ENCODE data around the gene ITGAV. TPM values are rescaled to one million over a fixed set of nuclear protein-coding genes. Genes with fewer than 3 reads are reported as not detected.
A peak's percentile ranks its signal among the peaks of the same experiment; 100 is the strongest.

Gene ITGAV
- total and polyA plus RNA-seq, 2 donors (not counting 3 experiments of a cell fraction or from before 2014, with no cell fraction given), result 61.8 to 131 TPM

- no TSS peak for BruUV-seq (replicated peaks)
- Histone ChIP-seq H3K4me3 (replicated peaks in 1 of 3; ENCODE audit: insufficient read depth in 1 of 3, low read depth in 1 of 3, low read length in 3 of 3) (no peak overlapping the region), H3K4me2 (ENCODE audit: insufficient read depth, low read length) (peak overlapping the region; percentile 64), H3K4me1 (ENCODE audit: control insufficient read depth, extremely low read depth, insufficient read depth, low read length) (peaks cover 17% of the 10 kb centered on the region), H2AFZ (ENCODE audit: low read depth, low read length) (peak overlapping the region; percentile 88), H3K9me3 (replicated peaks; ENCODE audit: control insufficient read depth, insufficient read depth, low read length) (no peaks in the 10 kb centered on the region), H3K36me3 (ENCODE audit: control insufficient read depth in 2 of 2, extremely low read depth in 1 of 2, insufficient read depth in 2 of 2, low read length in 2 of 2) (no peaks in the 10 kb centered on the region), H3K79me2 (ENCODE audit: control insufficient read depth, insufficient read depth, low read length) (no peaks in the 10 kb centered on the region), H4K20me1 (replicated peaks; ENCODE audit: control insufficient read depth, extremely low read depth, insufficient read depth, low read length) (no peaks in the 10 kb centered on the region), H3K27ac (ENCODE audit: insufficient read depth, low read depth, low read length) (peak overlapping the region; percentile 11), H3K9ac (replicated peaks; ENCODE audit: extremely low read depth, insufficient read depth, low read length) (peak overlapping the region; percentile 16), H3K9me1 (replicated peaks; ENCODE audit: control insufficient read depth, extremely low read depth, insufficient read depth, low read length) (no peaks in the 10 kb centered on the region), H3K27me3 (ENCODE audit: control insufficient read depth in 2 of 2, insufficient read depth in 2 of 2, low read length in 2 of 2) (no peaks in the 10 kb centered on the region)
- DNase-seq (ENCODE audit: low read depth, low spot score), result peak; percentile 47
- ChIA-PET POLR2A (no interaction called here), CTCF (interaction anchor here (0.7 to 1.7 kb wide), 5 partner anchors 11 to 32 kb away, joined by 3 to 9 read pairs (median 5); no protein-coding TSS in a partner anchor)
- no peak for TF ChIP-seq POLR2AphosphoS5 (IDR thresholded peaks at IDR 0.05; ENCODE audit: insufficient read depth, low read depth, low read length)
- TF ChIP-seq MAX (IDR thresholded peaks at IDR 0.05; ENCODE audit: insufficient read depth, insufficient read length), result no peak
- TF ChIP-seq GATA2 (IDR thresholded peaks at IDR 0.05; ENCODE audit: insufficient read depth, insufficient read length, low read depth, low read length), result no peak
- no peak for TF ChIP-seq CTCF (IDR thresholded peaks at IDR 0.05; ENCODE audit: extremely low read depth in 1 of 2, insufficient read depth in 1 of 2, low read depth in 1 of 2, low read length in 2 of 2)
- no peak for TF ChIP-seq POLR2A (IDR thresholded peaks at IDR 0.05; ENCODE audit: low read depth, low read length)
- TF ChIP-seq JUN (IDR thresholded peaks at IDR 0.05; ENCODE audit: borderline replicate concordance, insufficient read depth, insufficient read length, low read depth), result no peak
- TF ChIP-seq EZH2 (IDR thresholded peaks at IDR 0.05; ENCODE audit: borderline replicate concordance, low read depth, low read length, severe bottlenecking), result no peak
- no peak for TF ChIP-seq FOS (IDR thresholded peaks at IDR 0.05; ENCODE audit: borderline replicate concordance, insufficient read depth, low read length)
- TF ChIP-seq MYC (IDR thresholded peaks at IDR 0.05; ENCODE audit: low read depth, low read length), result no peak
- dilution Hi-C loops (cut with MboI; ENCODE audit: extremely low pct_ligation_motif_present, low sequenced_read_pairs) (no loop called here), intact Hi-C loops (cut with micrococcal nuclease) (no loop called here)
- FAIRE-seq, result no peak
Observed at GRCh38 chr2:186569897-186570296, 20.0 kb upstream of the ITGAV start.
